Tibial artery (tissue), 4 donors: ENCODE measurements around the gene LDLR.

Experiments
- DNase-seq, 2 donors: peaks; one replicate each; pipeline ENCODE4 v3.0.0-alpha.2; 2019
- H3K27ac ChIP-seq, 2 donors: fragments of 200-600 bp; sonication (generic) in 1 of 2; 1 replicate in 1 of 2; 2 replicates in 1 of 2; pipeline ENCODE4 v1.5.1; 2018 to 2019; ENCODE audit warnings: mild to moderate bottlenecking in 1 of 2
- H3K27me3 ChIP-seq, 2 donors: fragments of 200-600 bp; sonication (generic) in 1 of 2; one replicate each; pipeline versions ENCODE4 v1.5.1 to v1.6.0; 2016 to 2019
- H3K36me3 ChIP-seq, 3 donors: fragments of 200-600 bp; sonication (generic) in 2 of 3; one replicate each; pipeline ENCODE4 v1.5.1; 2016 to 2019; ENCODE audit warnings: mild to moderate bottlenecking in 2 of 3
- H3K4me1 ChIP-seq, 4 donors: fragments of 200-600 bp; sonication (generic) in 2 of 4; 1 replicate in 3 of 4; 2 replicates in 1 of 4; pipeline ENCODE4 v1.5.1; 2016 to 2019
- H3K4me3 ChIP-seq, 2 donors: fragments of 200-600 bp; sonication (generic) in 1 of 2; 1 replicate in 1 of 2; 2 replicates in 1 of 2; pipeline ENCODE4 v1.5.1; 2018 to 2019; ENCODE audit warnings: mild to moderate bottlenecking in 2 of 2
- H3K9me3 ChIP-seq, 3 donors: fragments of 200-600 bp; sonication (generic) in 1 of 3; one replicate each; pipeline ENCODE4 v1.5.1; 2016 to 2019
- CTCF ChIP-seq, 2 experiments: fragments of 200-600 bp in 1 of 2; fragments of 450-650 bp in 1 of 2; IDR thresholded peaks; one replicate each; pipeline ENCODE4 v1.5.1; 2017 to 2019; ENCODE audit warnings: antibody characterized with exemption in 2 of 2, mild to moderate bottlenecking in 1 of 2, moderate library complexity in 1 of 2
- intact Hi-C: fragments of 100-400 bp; cut with DNase I; formaldehyde crosslinking; loops from one replicate; pipeline ENCODE4 v1.15.0; 2023; ENCODE audit warnings: low total_unique reads

Gene LDLR

GRCh38 chr19:11046605-11047354 is 42.5 kb upstream of the LDLR start:
- no peaks in the 10 kb centered on the region for H3K9me3 ChIP-seq
- H3K4me3 ChIP-seq = no peak overlapping the region
- no peak for TF ChIP-seq CTCF (IDR thresholded peaks at IDR 0.05)
- H3K4me1 ChIP-seq = peaks cover 0 to 11% (median 0%) of the 10 kb centered on the region in 4 donors
- H3K36me3 ChIP-seq = peaks cover 18 to 66% (median 41%) of the 10 kb centered on the region in 3 donors
- H3K27ac ChIP-seq = no peak overlapping the region
- DNase-seq = no peak
- intact Hi-C loops = no loop called here
- H3K27me3 ChIP-seq = no peaks in the 10 kb centered on the region

- Histone ChIP-seq H3K27me3 (no peaks in the 10 kb centered on the region), H3K27ac (no peak overlapping the region), H3K9me3 (no peaks in the 10 kb centered on the region), H3K36me3 (peaks cover 12 to 62% (median 30%) of the 10 kb centered on the region in 3 donors), H3K4me1 (peaks cover 0 to 11% (median 0%) of the 10 kb centered on the region in 4 donors), H3K4me3 (no peak overlapping the region)
- no peak for TF ChIP-seq CTCF (IDR thresholded peaks at IDR 0.05)
- intact Hi-C loops = no loop called here
- no peak for DNase-seq
Observed at GRCh38 chr19:11047866-11048265, 41.4 kb upstream of the LDLR start.

- Histone ChIP-seq H3K9me3 (no peaks in the 10 kb centered on the region), H3K27ac (no peak overlapping the region), H3K27me3 (no peaks in the 10 kb centered on the region), H3K4me3 (no peak overlapping the region), H3K4me1 (peaks cover 0 to 11% (median 0%) of the 10 kb centered on the region in 4 donors), H3K36me3 (peaks cover 0 to 58% (median 13%) of the 10 kb centered on the region in 3 donors)
- DNase-seq = no peak
- intact Hi-C loops = no loop called here
- no peak for TF ChIP-seq CTCF (IDR thresholded peaks at IDR 0.05)
Observed at GRCh38 chr19:11050323-11051114, 38.7 kb upstream of the LDLR start.

- intact Hi-C loops = no loop called here
- Histone ChIP-seq H3K4me1 (peaks cover 0 to 11% (median 0%) of the 10 kb centered on the region in 4 donors), H3K27ac (no peak overlapping the region), H3K4me3 (no peak overlapping the region), H3K36me3 (peaks cover 8 to 60% (median 29%) of the 10 kb centered on the region in 3 donors), H3K27me3 (no peaks in the 10 kb centered on the region), H3K9me3 (no peaks in the 10 kb centered on the region)
- TF ChIP-seq CTCF (IDR thresholded peaks at IDR 0.05) = no peak
- DNase-seq = no peak
Observed at GRCh38 chr19:11053817-11054195, 35.5 kb upstream of the LDLR start.

GRCh38 chr19:11054200-11054599 is 35.1 kb upstream of the LDLR start:
- no peak for TF ChIP-seq CTCF (IDR thresholded peaks at IDR 0.05)
- peaks cover 8 to 62% (median 28%) of the 10 kb centered on the region in 3 donors for H3K36me3 ChIP-seq
- H3K4me3 ChIP-seq = no peak overlapping the region
- H3K27me3 ChIP-seq = no peaks in the 10 kb centered on the region
- peaks cover 0 to 11% (median 0%) of the 10 kb centered on the region in 4 donors for H3K4me1 ChIP-seq
- H3K27ac ChIP-seq = no peak overlapping the region
- intact Hi-C loops = no loop called here
- no peaks in the 10 kb centered on the region for H3K9me3 ChIP-seq
- no peak for DNase-seq
